DOHH2 (cell line): Measurements from ENCODE around the gene PSMG3.

Experiments used
- H3F3A ChIP-seq: fragments of 200-600 bp; sonication (generic), shearing (Covaris generic); 2 replicates; pipeline ENCODE4 v1.6.0; 2016; ENCODE audit warnings: antibody characterized with exemption, mild to moderate bottlenecking; ENCODE audit not compliant: control insufficient read depth, insufficient read depth
- H3K27ac ChIP-seq: fragments of 200-600 bp; sonication (generic); 2 replicates; pipeline ENCODE4 v1.5.1; 2014; ENCODE audit warnings: low read depth, mild to moderate bottlenecking, low read length, moderate library complexity
- H3K27me3 ChIP-seq: fragments of 200-600 bp; sonication (generic); 2 replicates; pipeline ENCODE4 v1.6.1; 2014; ENCODE audit warnings: mild to moderate bottlenecking, low read length, mixed read lengths; ENCODE audit not compliant: control insufficient read depth
- H3K36me3 ChIP-seq: fragments of 200-600 bp; sonication (generic); 2 replicates; pipeline ENCODE4 v1.6.1; 2014; ENCODE audit warnings: mild to moderate bottlenecking, low read length, moderate library complexity, mixed read lengths; ENCODE audit not compliant: control insufficient read depth
- H3K4me1 ChIP-seq: fragments of 200-600 bp; sonication (generic); 2 replicates; pipeline ENCODE4 v1.6.1; 2014; ENCODE audit warnings: mild to moderate bottlenecking, low read length, mixed read lengths; ENCODE audit not compliant: control insufficient read depth
- H3K4me2 ChIP-seq: fragments of 200-600 bp; sonication (generic); 2 replicates; pipeline ENCODE4 v1.6.0; 2014; ENCODE audit warnings: mild to moderate bottlenecking, low read length, moderate library complexity
- H3K4me3 ChIP-seq: fragments of 200-600 bp; sonication (generic); 2 replicates; pipeline ENCODE4 v1.5.1; 2014; ENCODE audit warnings: mild to moderate bottlenecking, low read length, mixed read lengths
- H3K79me2 ChIP-seq: fragments of 200-600 bp; sonication (generic); 2 replicates; pipeline ENCODE4 v1.6.1; 2014; ENCODE audit warnings: mild to moderate bottlenecking, low read length, mixed read lengths; ENCODE audit not compliant: control insufficient read depth
- H3K9me2 ChIP-seq: fragments of 200-600 bp; sonication (generic); replicated peaks from 2 replicates; pipeline ENCODE4 v1.6.1; 2014; ENCODE audit warnings: mild to moderate bottlenecking, low read length, mixed read lengths; ENCODE audit not compliant: control insufficient read depth
- H3K9me3 ChIP-seq: fragments of 200-600 bp; sonication (generic); 2 replicates; pipeline ENCODE4 v1.6.1; 2014; ENCODE audit warnings: antibody characterized with exemption, low read length, mixed read lengths; ENCODE audit not compliant: control insufficient read depth, insufficient read depth
- H4K20me1 ChIP-seq: fragments of 200-600 bp; sonication (generic); 2 replicates; pipeline ENCODE4 v1.6.0; 2014; ENCODE audit warnings: low read depth, mild to moderate bottlenecking, antibody characterized with exemption, low read length, moderate library complexity; ENCODE audit not compliant: control insufficient read depth, insufficient read depth
- CTCF ChIP-seq: fragments of 200-600 bp; sonication (generic); IDR thresholded peaks from one replicate; pipeline ENCODE4 v1.5.1; 2014; ENCODE audit warnings: antibody characterized with exemption, mild to moderate bottlenecking, low read depth, low read length; ENCODE audit not compliant: poor library complexity, severe bottlenecking
- EZH2phosphoT487 ChIP-seq: fragments of 200-600 bp; sonication (generic); IDR thresholded peaks from 2 replicates; pipeline ENCODE4 v1.6.1; 2017; ENCODE audit warnings: borderline replicate concordance, mild to moderate bottlenecking, antibody characterized with exemption, low read length, moderate library complexity, mixed read lengths

PSMG3 gene

GRCh38 chr7:1523844-1524243, 46.0 kb downstream of the PSMG3 start:
- no peaks in the 10 kb centered on the region for H3K27me3 ChIP-seq
- H3K9me2 ChIP-seq: no peaks in the 10 kb centered on the region
- H3F3A ChIP-seq: peaks cover 9% of the 10 kb centered on the region
- no peak overlapping the region for H3K27ac ChIP-seq
- no peak overlapping the region for H3K4me3 ChIP-seq
- H3K36me3 ChIP-seq: no peaks in the 10 kb centered on the region
- H4K20me1 ChIP-seq: no peaks in the 10 kb centered on the region
- no peaks in the 10 kb centered on the region for H3K79me2 ChIP-seq
- no peaks in the 10 kb centered on the region for H3K9me3 ChIP-seq
- peaks cover 36% of the 10 kb centered on the region for H3K4me1 ChIP-seq
- no peak overlapping the region for H3K4me2 ChIP-seq
- no peak for TF ChIP-seq EZH2phosphoT487
- no peak for TF ChIP-seq CTCF

- no peaks in the 10 kb centered on the region for H3K27me3 ChIP-seq
- TF ChIP-seq CTCF (no peak), EZH2phosphoT487 (no peak)
- H3K4me2 ChIP-seq: no peak overlapping the region
- no peaks in the 10 kb centered on the region for H3K9me3 ChIP-seq
- H3K79me2 ChIP-seq: no peaks in the 10 kb centered on the region
- H3K27ac ChIP-seq: no peak overlapping the region
- H3K4me3 ChIP-seq: no peak overlapping the region
- H3K4me1 ChIP-seq: peaks cover 36% of the 10 kb centered on the region
- H3F3A ChIP-seq: peaks cover 9% of the 10 kb centered on the region
- no peaks in the 10 kb centered on the region for H4K20me1 ChIP-seq
- no peaks in the 10 kb centered on the region for H3K36me3 ChIP-seq
- H3K9me2 ChIP-seq: no peaks in the 10 kb centered on the region
Measured at GRCh38 chr7:1523208-1523607, 46.6 kb downstream of the PSMG3 start.

GRCh38 chr7:1521456-1521855, 48.4 kb downstream of the PSMG3 start:
- H3K9me3 ChIP-seq: no peaks in the 10 kb centered on the region

More at GRCh38 chr7:1521456-1521855, 48.4 kb downstream of the PSMG3 start:
- Histone ChIP-seq H3K79me2 (no peaks in the 10 kb centered on the region), H3K4me3 (0 out of 2 replicates have a peak overlapping the region, but pooled peaks have one; percentile 11), H3K4me1 (peaks cover 29% of the 10 kb centered on the region), H3K27me3 (no peaks in the 10 kb centered on the region), H3F3A (0 out of 2 replicates have a peak, but pooled peaks cover 4% of the 10 kb centered on the region), H3K36me3 (no peaks in the 10 kb centered on the region), H4K20me1 (no peaks in the 10 kb centered on the region), H3K27ac (no peak overlapping the region), H3K4me2 (no peak overlapping the region; the same call in 1 of the 2 replicates), H3K9me2 (no peaks in the 10 kb centered on the region)
- TF ChIP-seq EZH2phosphoT487 (no peak), CTCF (no peak)
